ENCODE results near the gene IGSF9B.

- TF ChIP-seq YY1 (IDR thresholded peaks at IDR 0.05; ENCODE audit: low read depth) = no peak
- no peak for TF ChIP-seq TEAD4 (IDR thresholded peaks at IDR 0.05)
These were observed 4.3 kb downstream of the IGSF9B start for GRCh38 chr11:133952199-133953190.

Data from Ishikawa (cell line).